Central memory CD4-positive, alpha-beta T cell (primary cell): ENCODE results near the gene INTS14.
A peak's percentile ranks its signal among the peaks of the same experiment; 100 is the strongest.

Source experiments
- DNase-seq: peaks from one replicate; pipeline ENCODE4 v3.0.0; 2022
- total RNA-seq, 3 experiments: gene quantifications; one replicate each; lab custom pipeline; 2026; lab: John Stamatoyannopoulos, UW

INTS14 gene
- total RNA-seq, result 37.0 to 79.2 (median 57.1) reads per million in 3 experiments

GRCh38 chr15:65610871-65611718, at the start of gene INTS14:
Gene INTS14 (minus strand): TSS chr15:65611131. CDS start chr15:65607380, 3,751 bp downstream.
- DNase-seq, result peak; percentile 81

- DNase-seq, result no peak
These were observed 48.6 kb upstream of the INTS14 start for GRCh38 chr15:65659502-65660052.

GRCh38 chr15:65655457-65655856, 44.5 kb upstream of the INTS14 start:
- DNase-seq, result no peak

GRCh38 chr15:65655026-65655425, 44.1 kb upstream of the INTS14 start:
- DNase-seq, result no peak

- no peak for DNase-seq
These were observed 43.0 kb upstream of the INTS14 start for GRCh38 chr15:65653801-65654521.

- DNase-seq, result no peak
These were observed 42.4 kb upstream of the INTS14 start for GRCh38 chr15:65653341-65653740.

- DNase-seq, result no peak
These were observed 41.2 kb upstream of the INTS14 start for GRCh38 chr15:65651831-65652749.

GRCh38 chr15:65651042-65651322, 40.1 kb upstream of the INTS14 start:
- DNase-seq, result no peak

GRCh38 chr15:65650312-65651041, 39.5 kb upstream of the INTS14 start:
- DNase-seq, result no peak

- DNase-seq, result no peak
These were observed 35.6 kb upstream of the INTS14 start for GRCh38 chr15:65646486-65646885.

- DNase-seq, result no peak
These were observed 34.5 kb upstream of the INTS14 start for GRCh38 chr15:65645392-65645791.

- DNase-seq, result no peak
These were observed 33.4 kb upstream of the INTS14 start for GRCh38 chr15:65644282-65644681.

GRCh38 chr15:65642594-65642993, 31.7 kb upstream of the INTS14 start:
- no peak for DNase-seq

- no peak for DNase-seq
These were observed 31.0 kb upstream of the INTS14 start for GRCh38 chr15:65641768-65642475.

- no peak for DNase-seq
These were observed 28.6 kb upstream of the INTS14 start for GRCh38 chr15:65639509-65639908.

- peak; percentile 62 for DNase-seq
These were observed 27.8 kb upstream of the INTS14 start for GRCh38 chr15:65638681-65639089.

- DNase-seq, result no peak
These were observed 27.2 kb upstream of the INTS14 start for GRCh38 chr15:65638109-65638508.

- DNase-seq, result no peak
These were observed 23.4 kb upstream of the INTS14 start for GRCh38 chr15:65634356-65634755.

- no peak for DNase-seq
These were observed 22.8 kb upstream of the INTS14 start for GRCh38 chr15:65633752-65634151.

- no peak for DNase-seq
These were observed 21.9 kb upstream of the INTS14 start for GRCh38 chr15:65632780-65633375.

- DNase-seq, result no peak
These were observed 20.6 kb upstream of the INTS14 start for GRCh38 chr15:65631503-65631902.
